GM23338 (cell line): Measurements from ENCODE around the gene POP4. TPM values are rescaled to one million over a fixed set of nuclear protein-coding genes. Genes with fewer than 3 reads are reported as not detected.

Source experiments
- ATAC-seq: fragments of 200-7000 bp; cut with Tn5 transposase; 3 replicates; pipeline ENCODE4 v1.9.1; 2020
- DNase-seq: peaks from one replicate; pipeline ENCODE4 v3.0.0-alpha.2; 2015; ENCODE audit warnings: low spot score
- H2AFZ ChIP-seq: fragments of 200-600 bp; sonication (generic); 2 replicates; pipeline ENCODE4 v1.8.0; 2016; ENCODE audit warnings: antibody characterized with exemption, mild to moderate bottlenecking, moderate library complexity
- H3F3A ChIP-seq: fragments of 200-600 bp; sonication (generic); replicated peaks from 2 replicates; pipeline ENCODE4 v1.8.0; 2017; ENCODE audit warnings: antibody characterized with exemption, mixed run types, low read depth
- H3K27ac ChIP-seq: fragments of 200-600 bp; sonication (generic); 2 replicates; pipeline ENCODE4 v1.6.1; 2016; ENCODE audit warnings: low read depth
- H3K27me3 ChIP-seq: fragments of 200-600 bp; sonication (generic); 2 replicates; pipeline ENCODE4 v1.8.0; 2016; ENCODE audit warnings: mild to moderate bottlenecking, mixed run types, moderate library complexity; ENCODE audit not compliant: insufficient read depth
- H3K36me3 ChIP-seq: fragments of 200-600 bp; sonication (generic); 2 replicates; pipeline ENCODE4 v1.8.0; 2016; ENCODE audit warnings: mild to moderate bottlenecking; ENCODE audit not compliant: insufficient read depth
- H3K4me1 ChIP-seq: fragments of 200-600 bp; sonication (generic); 2 replicates; pipeline ENCODE4 v1.8.0; 2016; ENCODE audit warnings: mild to moderate bottlenecking, moderate library complexity; ENCODE audit not compliant: insufficient read depth
- H3K4me2 ChIP-seq: fragments of 200-600 bp; sonication (generic); 2 replicates; pipeline ENCODE4 v1.7.1; 2017; ENCODE audit warnings: mixed run types
- H3K4me3 ChIP-seq: fragments of 200-600 bp; sonication (generic); 2 replicates; pipeline ENCODE4 v1.6.1; 2016; ENCODE audit warnings: mixed run types
- H3K79me2 ChIP-seq: fragments of 200-600 bp; sonication (generic); replicated peaks from 2 replicates; pipeline ENCODE4 v1.8.0; 2017; ENCODE audit warnings: mild to moderate bottlenecking; ENCODE audit not compliant: insufficient read depth
- H3K9me2 ChIP-seq: fragments of 200-600 bp; sonication (generic); 2 replicates; pipeline ENCODE4 v1.8.0; 2017; ENCODE audit not compliant: insufficient read depth
- H4K20me1 ChIP-seq: fragments of 200-600 bp; sonication (generic); replicated peaks from 2 replicates; pipeline ENCODE4 v1.8.0; 2017; ENCODE audit warnings: mild to moderate bottlenecking; ENCODE audit not compliant: insufficient read depth
- H3K27ac Mint-ChIP-seq: 2 replicates; pipeline ENCODE4 v1.8.0; 2020; ENCODE audit warnings: inconsistent platforms, mild to moderate bottlenecking, moderate library complexity, mixed read lengths
- H3K27me3 Mint-ChIP-seq: 3 replicates; pipeline ENCODE4 v1.8.0; 2022; ENCODE audit warnings: low read depth, mild to moderate bottlenecking, moderate library complexity, mixed read lengths, inconsistent platforms; ENCODE audit not compliant: insufficient read depth, poor library complexity
- H3K36me3 Mint-ChIP-seq: 3 replicates; pipeline ENCODE4 v1.8.0; 2021; ENCODE audit warnings: low read depth, mild to moderate bottlenecking, inconsistent platforms, moderate library complexity, mixed read lengths
- H3K4me1 Mint-ChIP-seq: 3 replicates; pipeline ENCODE4 v1.8.0; 2020; ENCODE audit warnings: mild to moderate bottlenecking, inconsistent platforms, mixed read lengths
- H3K4me3 Mint-ChIP-seq: 3 replicates; pipeline ENCODE4 v1.8.0; 2021; ENCODE audit warnings: moderate library complexity, mild to moderate bottlenecking, inconsistent platforms, mixed read lengths
- H3K9me3 Mint-ChIP-seq: 3 replicates; pipeline ENCODE4 v1.8.0; 2020; ENCODE audit warnings: moderate library complexity, mild to moderate bottlenecking, inconsistent platforms, mixed read lengths
- CREB1 ChIP-seq: fragments of 250-450 bp; sonication (Bioruptor Pico); IDR thresholded peaks from 2 replicates; pipeline ENCODE4 v1.5.0; 2020; ENCODE audit warnings: low read depth, mild to moderate bottlenecking, moderate library complexity
- EZH2 ChIP-seq: fragments of 200-600 bp; sonication (generic); IDR thresholded peaks from one replicate; pipeline ENCODE4 v1.8.0; 2017; ENCODE audit warnings: antibody characterized with exemption, mild to moderate bottlenecking, low read depth; ENCODE audit not compliant: unreplicated experiment
- EZH2phosphoT487 ChIP-seq: fragments of 200-600 bp; sonication (generic); IDR thresholded peaks from one replicate; pipeline ENCODE4 v1.8.1; 2018; ENCODE audit warnings: antibody characterized with exemption; ENCODE audit not compliant: unreplicated experiment
- JUNB ChIP-seq: IDR thresholded peaks from one replicate; pipeline ENCODE4 v1.6.1; 2016; ENCODE audit warnings: antibody characterized with exemption; ENCODE audit not compliant: unreplicated experiment
- POLR2AphosphoS5 ChIP-seq: IDR thresholded peaks from 2 replicates; pipeline ENCODE4 v1.6.1; 2016; ENCODE audit warnings: antibody characterized with exemption, low read depth
- STAT1 ChIP-seq: IDR thresholded peaks from one replicate; pipeline ENCODE4 v1.6.1; 2016; ENCODE audit warnings: antibody characterized with exemption; ENCODE audit not compliant: unreplicated experiment
- ZNF114 ChIP-seq: fragments of 250-450 bp; sonication (Bioruptor Pico); IDR thresholded peaks from 2 replicates; pipeline ENCODE4 v1.5.0; 2020; ENCODE audit warnings: mild to moderate bottlenecking, moderate library complexity
- ZNF331 ChIP-seq: fragments of 250-450 bp; sonication (Bioruptor Pico); IDR thresholded peaks from 2 replicates; pipeline ENCODE4 v1.5.0; 2020; ENCODE audit warnings: low read depth, mild to moderate bottlenecking, moderate library complexity
- polyA plus RNA-seq: library from polyadenylated mRNA; unstranded; fragments of >200 nt; fragmentation: Nextera tagmentation; extraction: Ambion mirVana; gene quantifications from 2 replicates; pipeline ENCODE4 v1.2.1, GENCODE V29; 2016
- total RNA-seq: library from RNA; depleted of rRNA; stranded (reverse); fragments of >200 nt; shearing (Covaris generic); gene quantifications from 2 replicates; pipeline ENCODE4 v1.2.3, GENCODE V29; 2014
- TF ChIP-seq, protein P1 (sequence below), 2 experiments: fragments of 200-600 bp in 1 of 2; sonication (generic) in 1 of 2; conservative IDR thresholded peaks; 2 replicates each; pipeline versions ENCODE4 v1.5.1 to v1.6.1; 2016 to 2017; ENCODE audit warnings: antibody characterized with exemption in 2 of 2, low read depth in 2 of 2, mild to moderate bottlenecking in 2 of 2, moderate library complexity in 1 of 2
- TF ChIP-seq, protein P2 (sequence below): fragments of 250-450 bp; sonication (Bioruptor Pico); IDR thresholded peaks from 2 replicates; pipeline ENCODE4 v1.5.0; 2020; ENCODE audit warnings: mild to moderate bottlenecking, moderate library complexity
- TF ChIP-seq, protein P3 (sequence below): IDR thresholded peaks from 2 replicates; pipeline ENCODE4 v1.6.1; 2016; ENCODE audit warnings: antibody characterized with exemption

The POP4 gene
- total and polyA plus RNA-seq, 2 experiments from 2014 or later: 37.2 to 58.3 TPM

DNA sequence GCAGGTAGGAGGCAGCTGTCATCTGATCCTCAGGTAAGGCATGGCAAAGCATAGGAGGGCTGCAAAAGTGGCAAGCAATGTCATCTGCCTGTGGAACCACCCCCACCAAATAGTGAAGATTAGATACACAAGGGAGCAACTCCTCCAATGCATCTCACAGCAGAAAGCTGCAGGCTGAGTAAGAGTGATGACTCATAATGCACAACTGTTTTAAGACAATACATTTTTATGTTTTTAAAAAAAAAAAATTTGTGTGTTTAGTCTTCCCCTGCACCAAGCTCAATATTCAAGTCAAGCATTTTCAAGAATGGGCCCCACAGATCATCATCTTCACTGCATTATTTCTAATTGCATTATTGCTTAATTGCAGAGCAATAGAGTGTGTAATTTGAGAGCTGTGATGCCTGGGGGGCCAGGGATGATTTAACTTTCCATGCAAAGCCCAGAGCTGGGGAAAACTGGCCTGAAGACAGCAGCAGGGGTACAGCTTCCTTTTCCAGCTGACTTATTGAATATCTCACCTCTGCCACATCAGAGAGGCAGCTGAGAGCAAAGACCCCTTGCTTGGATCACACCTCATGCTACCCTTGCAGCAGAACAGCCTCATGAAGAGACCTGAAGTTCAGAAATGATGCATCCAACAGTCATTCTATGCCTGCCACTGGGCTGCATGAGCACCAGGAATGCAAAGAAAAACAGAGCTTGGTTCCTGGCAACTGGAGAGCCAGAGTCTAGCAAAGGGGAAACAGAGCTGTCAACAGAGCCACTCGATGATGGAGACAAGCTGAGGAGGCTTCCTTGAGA lies 22.7 kb upstream of the POP4 start:
- Mint-ChIP-seq H3K36me3 (no peaks in the 10 kb centered on the region), H3K27ac (no peak overlapping the region), H3K4me3 (no peak overlapping the region), H3K4me1 (peaks cover 5% of the 10 kb centered on the region; the same call in 1 of the 3 replicates), H3K27me3 (peaks cover 6% of the 10 kb centered on the region), H3K9me3 (peaks cover 4% of the 10 kb centered on the region)
- DNase-seq (no peak), ATAC-seq (no peak)
- no peaks in the 10 kb centered on the region for H3K27me3 ChIP-seq
- H3K4me3 ChIP-seq: no peak overlapping the region
- no peaks in the 10 kb centered on the region for H3K79me2 ChIP-seq
- H2AFZ ChIP-seq: 0 out of 2 replicates have a peak overlapping the region, but pooled peaks have one; percentile 23
- no peaks in the 10 kb centered on the region for H4K20me1 ChIP-seq
- no peak overlapping the region for H3K27ac ChIP-seq
- H3K4me1 ChIP-seq: no peaks in the 10 kb centered on the region
- no peaks in the 10 kb centered on the region for H3K36me3 ChIP-seq
- no peaks in the 10 kb centered on the region for H3K9me2 ChIP-seq
- no peak overlapping the region for H3K4me2 ChIP-seq
- H3F3A ChIP-seq: no peaks in the 10 kb centered on the region
- TF ChIP-seq ZNF331 (CRISPR knock-in tag): no peak
- no peak for TF ChIP-seq POLR2AphosphoS5
- TF ChIP-seq ZNF114 (CRISPR knock-in tag): no peak

DNA sequence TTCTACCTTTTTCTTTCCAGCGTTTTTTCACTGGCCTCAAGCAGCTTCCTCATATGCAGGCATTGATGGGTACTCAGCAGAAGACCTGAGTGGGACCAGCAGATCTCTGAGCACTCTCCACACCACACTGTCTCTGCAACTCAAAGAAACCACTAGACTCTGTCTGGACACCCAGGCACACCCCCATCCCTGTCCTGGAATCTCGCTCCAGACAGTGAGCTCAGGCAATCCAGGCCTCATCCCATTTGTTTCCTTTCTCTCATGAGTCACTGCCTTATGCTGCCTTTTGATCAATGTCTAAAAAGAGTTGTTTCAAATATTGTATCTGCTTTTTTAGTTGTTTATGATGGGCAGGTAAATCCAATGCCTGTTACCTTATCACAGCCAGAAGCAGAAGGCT lies 19.7 kb upstream of the POP4 start:
- H4K20me1 ChIP-seq: no peaks in the 10 kb centered on the region
- H3K4me1 Mint-ChIP-seq: peaks cover 5% of the 10 kb centered on the region; the same call in 1 of the 3 replicates
- no peak overlapping the region for H3K27ac ChIP-seq
- DNase-seq (no peak), ATAC-seq (no peak)
- TF ChIP-seq, protein P1, sequence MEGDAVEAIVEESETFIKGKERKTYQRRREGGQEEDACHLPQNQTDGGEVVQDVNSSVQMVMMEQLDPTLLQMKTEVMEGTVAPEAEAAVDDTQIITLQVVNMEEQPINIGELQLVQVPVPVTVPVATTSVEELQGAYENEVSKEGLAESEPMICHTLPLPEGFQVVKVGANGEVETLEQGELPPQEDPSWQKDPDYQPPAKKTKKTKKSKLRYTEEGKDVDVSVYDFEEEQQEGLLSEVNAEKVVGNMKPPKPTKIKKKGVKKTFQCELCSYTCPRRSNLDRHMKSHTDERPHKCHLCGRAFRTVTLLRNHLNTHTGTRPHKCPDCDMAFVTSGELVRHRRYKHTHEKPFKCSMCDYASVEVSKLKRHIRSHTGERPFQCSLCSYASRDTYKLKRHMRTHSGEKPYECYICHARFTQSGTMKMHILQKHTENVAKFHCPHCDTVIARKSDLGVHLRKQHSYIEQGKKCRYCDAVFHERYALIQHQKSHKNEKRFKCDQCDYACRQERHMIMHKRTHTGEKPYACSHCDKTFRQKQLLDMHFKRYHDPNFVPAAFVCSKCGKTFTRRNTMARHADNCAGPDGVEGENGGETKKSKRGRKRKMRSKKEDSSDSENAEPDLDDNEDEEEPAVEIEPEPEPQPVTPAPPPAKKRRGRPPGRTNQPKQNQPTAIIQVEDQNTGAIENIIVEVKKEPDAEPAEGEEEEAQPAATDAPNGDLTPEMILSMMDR (conservative IDR thresholded peaks at IDR 0.05; ENCODE audit: low read depth in 2 of 2): no peak
- TF ChIP-seq POLR2AphosphoS5 (no peak), STAT1 (no peak), ZNF114 (CRISPR knock-in tag) (no peak), CREB1 (CRISPR knock-in tag) (no peak), EZH2phosphoT487 (no peak), JUNB (no peak), ZNF331 (CRISPR knock-in tag) (no peak), EZH2 (no peak)
- TF ChIP-seq, protein P2, sequence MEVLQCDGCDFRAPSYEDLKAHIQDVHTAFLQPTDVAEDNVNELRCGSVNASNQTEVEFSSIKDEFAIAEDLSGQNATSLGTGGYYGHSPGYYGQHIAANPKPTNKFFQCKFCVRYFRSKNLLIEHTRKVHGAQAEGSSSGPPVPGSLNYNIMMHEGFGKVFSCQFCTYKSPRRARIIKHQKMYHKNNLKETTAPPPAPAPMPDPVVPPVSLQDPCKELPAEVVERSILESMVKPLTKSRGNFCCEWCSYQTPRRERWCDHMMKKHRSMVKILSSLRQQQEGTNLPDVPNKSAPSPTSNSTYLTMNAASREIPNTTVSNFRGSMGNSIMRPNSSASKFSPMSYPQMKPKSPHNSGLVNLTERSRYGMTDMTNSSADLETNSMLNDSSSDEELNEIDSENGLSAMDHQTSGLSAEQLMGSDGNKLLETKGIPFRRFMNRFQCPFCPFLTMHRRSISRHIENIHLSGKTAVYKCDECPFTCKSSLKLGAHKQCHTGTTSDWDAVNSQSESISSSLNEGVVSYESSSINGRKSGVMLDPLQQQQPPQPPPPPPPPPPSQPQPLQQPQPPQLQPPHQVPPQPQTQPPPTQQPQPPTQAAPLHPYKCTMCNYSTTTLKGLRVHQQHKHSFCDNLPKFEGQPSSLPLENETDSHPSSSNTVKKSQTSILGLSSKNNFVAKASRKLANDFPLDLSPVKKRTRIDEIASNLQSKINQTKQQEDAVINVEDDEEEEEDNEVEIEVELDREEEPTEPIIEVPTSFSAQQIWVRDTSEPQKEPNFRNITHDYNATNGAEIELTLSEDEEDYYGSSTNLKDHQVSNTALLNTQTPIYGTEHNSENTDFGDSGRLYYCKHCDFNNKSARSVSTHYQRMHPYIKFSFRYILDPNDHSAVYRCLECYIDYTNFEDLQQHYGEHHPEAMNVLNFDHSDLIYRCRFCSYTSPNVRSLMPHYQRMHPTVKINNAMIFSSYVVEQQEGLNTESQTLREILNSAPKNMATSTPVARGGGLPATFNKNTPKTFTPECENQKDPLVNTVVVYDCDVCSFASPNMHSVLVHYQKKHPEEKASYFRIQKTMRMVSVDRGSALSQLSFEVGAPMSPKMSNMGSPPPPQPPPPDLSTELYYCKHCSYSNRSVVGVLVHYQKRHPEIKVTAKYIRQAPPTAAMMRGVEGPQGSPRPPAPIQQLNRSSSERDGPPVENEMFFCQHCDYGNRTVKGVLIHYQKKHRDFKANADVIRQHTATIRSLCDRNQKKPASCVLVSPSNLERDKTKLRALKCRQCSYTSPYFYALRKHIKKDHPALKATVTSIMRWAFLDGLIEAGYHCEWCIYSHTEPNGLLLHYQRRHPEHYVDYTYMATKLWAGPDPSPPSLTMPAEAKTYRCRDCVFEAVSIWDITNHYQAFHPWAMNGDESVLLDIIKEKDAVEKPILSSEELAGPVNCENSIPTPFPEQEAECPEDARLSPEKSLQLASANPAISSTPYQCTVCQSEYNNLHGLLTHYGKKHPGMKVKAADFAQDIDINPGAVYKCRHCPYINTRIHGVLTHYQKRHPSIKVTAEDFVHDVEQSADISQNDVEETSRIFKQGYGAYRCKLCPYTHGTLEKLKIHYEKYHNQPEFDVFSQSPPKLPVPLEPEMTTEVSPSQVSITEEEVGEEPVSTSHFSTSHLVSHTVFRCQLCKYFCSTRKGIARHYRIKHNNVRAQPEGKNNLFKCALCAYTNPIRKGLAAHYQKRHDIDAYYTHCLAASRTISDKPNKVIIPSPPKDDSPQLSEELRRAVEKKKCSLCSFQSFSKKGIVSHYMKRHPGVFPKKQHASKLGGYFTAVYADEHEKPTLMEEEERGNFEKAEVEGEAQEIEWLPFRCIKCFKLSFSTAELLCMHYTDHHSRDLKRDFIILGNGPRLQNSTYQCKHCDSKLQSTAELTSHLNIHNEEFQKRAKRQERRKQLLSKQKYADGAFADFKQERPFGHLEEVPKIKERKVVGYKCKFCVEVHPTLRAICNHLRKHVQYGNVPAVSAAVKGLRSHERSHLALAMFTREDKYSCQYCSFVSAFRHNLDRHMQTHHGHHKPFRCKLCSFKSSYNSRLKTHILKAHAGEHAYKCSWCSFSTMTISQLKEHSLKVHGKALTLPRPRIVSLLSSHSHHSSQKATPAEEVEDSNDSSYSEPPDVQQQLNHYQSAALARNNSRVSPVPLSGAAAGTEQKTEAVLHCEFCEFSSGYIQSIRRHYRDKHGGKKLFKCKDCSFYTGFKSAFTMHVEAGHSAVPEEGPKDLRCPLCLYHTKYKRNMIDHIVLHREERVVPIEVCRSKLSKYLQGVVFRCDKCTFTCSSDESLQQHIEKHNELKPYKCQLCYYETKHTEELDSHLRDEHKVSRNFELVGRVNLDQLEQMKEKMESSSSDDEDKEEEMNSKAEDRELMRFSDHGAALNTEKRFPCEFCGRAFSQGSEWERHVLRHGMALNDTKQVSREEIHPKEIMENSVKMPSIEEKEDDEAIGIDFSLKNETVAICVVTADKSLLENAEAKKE: no peak
- TF ChIP-seq, protein P3, sequence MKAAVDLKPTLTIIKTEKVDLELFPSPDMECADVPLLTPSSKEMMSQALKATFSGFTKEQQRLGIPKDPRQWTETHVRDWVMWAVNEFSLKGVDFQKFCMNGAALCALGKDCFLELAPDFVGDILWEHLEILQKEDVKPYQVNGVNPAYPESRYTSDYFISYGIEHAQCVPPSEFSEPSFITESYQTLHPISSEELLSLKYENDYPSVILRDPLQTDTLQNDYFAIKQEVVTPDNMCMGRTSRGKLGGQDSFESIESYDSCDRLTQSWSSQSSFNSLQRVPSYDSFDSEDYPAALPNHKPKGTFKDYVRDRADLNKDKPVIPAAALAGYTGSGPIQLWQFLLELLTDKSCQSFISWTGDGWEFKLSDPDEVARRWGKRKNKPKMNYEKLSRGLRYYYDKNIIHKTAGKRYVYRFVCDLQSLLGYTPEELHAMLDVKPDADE: no peak
- no peak overlapping the region for H2AFZ ChIP-seq
- H3K27me3 ChIP-seq: no peaks in the 10 kb centered on the region
- H3K9me2 ChIP-seq: no peaks in the 10 kb centered on the region
- no peaks in the 10 kb centered on the region for H3K79me2 ChIP-seq
- no peaks in the 10 kb centered on the region for H3K36me3 ChIP-seq
- peaks cover 9% of the 10 kb centered on the region for H3K27me3 Mint-ChIP-seq
- H3K4me2 ChIP-seq: no peak overlapping the region
- H3K9me3 Mint-ChIP-seq: 0 out of 3 replicates have a peak, but pooled peaks cover 5% of the 10 kb centered on the region
- no peak overlapping the region for H3K4me3 Mint-ChIP-seq
- H3K4me3 ChIP-seq: no peak overlapping the region
- no peaks in the 10 kb centered on the region for H3K36me3 Mint-ChIP-seq
- no peaks in the 10 kb centered on the region for H3F3A ChIP-seq
- no peak overlapping the region for H3K27ac Mint-ChIP-seq
- no peaks in the 10 kb centered on the region for H3K4me1 ChIP-seq
